ENCODE results near the gene PFN3. TPM values are rescaled to one million over a fixed set of nuclear protein-coding genes. Genes with fewer than 3 reads are reported as not detected.
A peak's percentile ranks its signal among the peaks of the same experiment; 100 is the strongest.

Gene PFN3
- total and polyA plus RNA-seq, 2 of the 13 experiments (the other 11 are each of a cell fraction or from before 2014, with no cell fraction given), result not detected

GRCh38 chr5:177426566-177427210 lies 26.2 kb upstream of the PFN3 start, which contains the start of gene GRK6 (continued):
- TF ChIP-seq AHDC1 (CRISPR knock-in tag; IDR thresholded peaks at IDR 0.05; ENCODE audit: borderline replicate concordance) (no peak), KDM2A (CRISPR knock-in tag; IDR thresholded peaks at IDR 0.05; ENCODE audit: borderline replicate concordance, low read depth) (no peak), ARNT2 (CRISPR knock-in tag; IDR thresholded peaks at IDR 0.05; ENCODE audit: low read depth) (no peak; the same call in 1 of the 2 replicates), ETS1 (CRISPR knock-in tag; IDR thresholded peaks at IDR 0.05) (0 out of 2 replicates have a peak, but pooled peaks have one; percentile 36), MTA1 (CRISPR knock-in tag; IDR thresholded peaks at IDR 0.05; ENCODE audit: borderline replicate concordance) (no peak), ZNF234 (CRISPR knock-in tag; conservative IDR thresholded peaks at IDR 0.05) (no peak), MAFF (IDR thresholded peaks at IDR 0.05; ENCODE audit: low read depth, low read length) (no peak), RAD51 (IDR thresholded peaks at IDR 0.05; ENCODE audit: borderline replicate concordance) (no peak), RERE (CRISPR knock-in tag; IDR thresholded peaks at IDR 0.05; ENCODE audit: low read depth) (no peak), ZNF563 (CRISPR knock-in tag; IDR thresholded peaks at IDR 0.05) (peak; percentile 74; the same call in 1 of the 2 replicates), RFX5 (IDR thresholded peaks at IDR 0.05; ENCODE audit: low read depth, low read length) (no peak), SNRNP70 (IDR thresholded peaks at IDR 0.05; ENCODE audit: low read depth, low read length) (no peak), HDAC1 (CRISPR knock-in tag; IDR thresholded peaks at IDR 0.05) (no peak), ADNP (CRISPR knock-in tag; IDR thresholded peaks at IDR 0.05) (no peak), CBFB (CRISPR knock-in tag; IDR thresholded peaks at IDR 0.05) (no peak), TCF7 (IDR thresholded peaks at IDR 0.05; ENCODE audit: low read depth) (no peak)

Measured in HepG2 (cell line).